Activated CD4-positive, alpha-beta memory T cell treated with anti-CD3 and anti-CD28 coated beads, Interleukin-2, amount 10 ng/mL, durations not matched to agents 7 days and 5 days (primary cell): ENCODE measurements around the gene RNASE9. TPM values are rescaled to one million over a fixed set of nuclear protein-coding genes. Genes with fewer than 3 reads are reported as not detected.
"Not testable (repeated sequence)": the region's sequence is repeated elsewhere in the genome, so short reads cannot be mapped to it uniquely, and the experiment has no call there.

Source experiments
- CTCF ChIA-PET: fragments of 350-600 bp; sonication (Branson Sonifier 250); formaldehyde crosslinking; loops from one replicate; lab custom pipeline; 2021; ENCODE audit warnings: antibody characterized with exemption, inconsistent platforms; lab: Charles Lee
- POLR2A ChIA-PET: fragments of 350-600 bp; sonication (Branson Sonifier 250); formaldehyde crosslinking; loops from one replicate; lab custom pipeline; 2021; ENCODE audit warnings: antibody characterized with exemption; lab: Charles Lee
- DNase-seq: peaks from one replicate; pipeline ENCODE4 v3.0.0-alpha.2; 2020
- H3K27ac Mint-ChIP-seq: one replicate; pipeline ENCODE4 v1.8.0; 2021; ENCODE audit warnings: mild to moderate bottlenecking, mixed read lengths
- H3K27me3 Mint-ChIP-seq: one replicate; pipeline ENCODE4 v1.8.0; 2021; ENCODE audit warnings: mixed read lengths
- H3K36me3 Mint-ChIP-seq: one replicate; pipeline ENCODE4 v1.8.0; 2021; ENCODE audit warnings: low read depth, mixed read lengths
- H3K4me1 Mint-ChIP-seq: one replicate; pipeline ENCODE4 v1.8.0; 2021; ENCODE audit warnings: mixed read lengths
- H3K4me3 Mint-ChIP-seq: one replicate; pipeline ENCODE4 v1.8.0; 2021; ENCODE audit warnings: mild to moderate bottlenecking, mixed read lengths
- H3K9me3 Mint-ChIP-seq: one replicate; pipeline ENCODE4 v1.8.0; 2021; ENCODE audit warnings: mixed read lengths
- total RNA-seq, 2 experiments: library from RNA; stranded (reverse); gene quantifications; one replicate each; pipeline ENCODE4 v1.2.3, GENCODE V29; 2021

RNASE9 gene
- total RNA-seq, 2 experiments from 2014 or later: not detected

GRCh38 chr14:20539906-20540305 is 20.9 kb downstream of the RNASE9 start:
- CTCF ChIA-PET: interaction anchor here (1.1 to 1.5 kb wide), 2 partner anchors 9 to 125 kb away, joined by 3 to 6 read pairs; no protein-coding TSS in a partner anchor
- no peak overlapping the region for H3K27ac Mint-ChIP-seq

GRCh38 chr14:20530771-20531571 is 29.9 kb downstream of the RNASE9 start:
- ChIA-PET POLR2A (interaction anchor here (0.9 to 1.3 kb wide), 2 partner anchors 61 kb away, joined by 3 to 6 read pairs; no protein-coding TSS in a partner anchor), CTCF (interaction anchor here (0.7 to 2.1 kb wide), 11 partner anchors 9 to 117 kb away, joined by 3 to 6 read pairs (median 3); partner anchors contain the start of gene PIP4P1)
- H3K9me3 Mint-ChIP-seq: no peaks in the 10 kb centered on the region
- DNase-seq: peak; percentile 77
- no peaks in the 10 kb centered on the region for H3K36me3 Mint-ChIP-seq
- no peak overlapping the region for H3K27ac Mint-ChIP-seq
- peaks cover 37% of the 10 kb centered on the region for H3K27me3 Mint-ChIP-seq
- H3K4me1 Mint-ChIP-seq: peaks cover 8% of the 10 kb centered on the region
- H3K4me3 Mint-ChIP-seq: no peak overlapping the region

More at GRCh38 chr14:20539906-20540305, 20.9 kb downstream of the RNASE9 start:
- POLR2A ChIA-PET: no interaction called here
- H3K9me3 Mint-ChIP-seq: no peaks in the 10 kb centered on the region
- H3K36me3 Mint-ChIP-seq: no peaks in the 10 kb centered on the region
- no peaks in the 10 kb centered on the region for H3K4me1 Mint-ChIP-seq
- DNase-seq: no peak
- peaks cover 22% of the 10 kb centered on the region for H3K27me3 Mint-ChIP-seq
- no peak overlapping the region for H3K4me3 Mint-ChIP-seq

- H3K4me3 Mint-ChIP-seq: no peak overlapping the region
- no peaks in the 10 kb centered on the region for H3K9me3 Mint-ChIP-seq
- POLR2A ChIA-PET: interaction anchor here (1.3 kb wide), 1 partner anchor 60 kb away, joined by 6 read pairs; no protein-coding TSS in a partner anchor
- DNase-seq: no peak
- H3K27me3 Mint-ChIP-seq: peaks cover 31% of the 10 kb centered on the region
- peaks cover 8% of the 10 kb centered on the region for H3K4me1 Mint-ChIP-seq
- H3K27ac Mint-ChIP-seq: no peak overlapping the region
- no peaks in the 10 kb centered on the region for H3K36me3 Mint-ChIP-seq
- CTCF ChIA-PET: interaction anchor here (0.8 to 2.1 kb wide), 7 partner anchors 10 to 116 kb away, joined by 3 to 6 read pairs (median 3); partner anchors contain the start of gene PIP4P1
These were observed 31.0 kb downstream of the RNASE9 start for GRCh38 chr14:20529806-20530205.

- Mint-ChIP-seq H3K9me3 (no peaks in the 10 kb centered on the region), H3K27ac (no peak overlapping the region), H3K36me3 (no peaks in the 10 kb centered on the region), H3K4me1 (no peaks in the 10 kb centered on the region), H3K4me3 (no peak overlapping the region), H3K27me3 (peaks cover 17% of the 10 kb centered on the region)
- DNase-seq: no peak
- POLR2A ChIA-PET: no interaction called here
- CTCF ChIA-PET: no interaction called here
These were observed 36.8 kb downstream of the RNASE9 start for GRCh38 chr14:20524027-20524426.

- ChIA-PET POLR2A (no interaction called here), CTCF (no interaction called here)
- H3K27ac Mint-ChIP-seq: no peak overlapping the region
- H3K36me3 Mint-ChIP-seq: no peaks in the 10 kb centered on the region
- no peak for DNase-seq
- H3K27me3 Mint-ChIP-seq: peaks cover 9% of the 10 kb centered on the region
- H3K9me3 Mint-ChIP-seq: no peaks in the 10 kb centered on the region
- no peak overlapping the region for H3K4me3 Mint-ChIP-seq
- no peaks in the 10 kb centered on the region for H3K4me1 Mint-ChIP-seq
These were observed 38.5 kb downstream of the RNASE9 start for GRCh38 chr14:20522332-20522731.

GRCh38 chr14:20516921-20517320 is 43.9 kb downstream of the RNASE9 start:
- no peak overlapping the region for H3K4me3 Mint-ChIP-seq
- DNase-seq: no peak
- no peaks in the 10 kb centered on the region for H3K9me3 Mint-ChIP-seq
- peaks cover 8% of the 10 kb centered on the region for H3K27me3 Mint-ChIP-seq
- H3K4me1 Mint-ChIP-seq: no peaks in the 10 kb centered on the region
- ChIA-PET CTCF (no interaction called here), POLR2A (no interaction called here)
- H3K36me3 Mint-ChIP-seq: no peaks in the 10 kb centered on the region
- H3K27ac Mint-ChIP-seq: no peak overlapping the region

- Mint-ChIP-seq H3K27me3 (peaks cover 10% of the 10 kb centered on the region), H3K4me1 (no peaks in the 10 kb centered on the region), H3K36me3 (no peaks in the 10 kb centered on the region), H3K9me3 (no peaks in the 10 kb centered on the region), H3K4me3 (no peak overlapping the region), H3K27ac (no peak overlapping the region)
- ChIA-PET CTCF (no interaction called here), POLR2A (no interaction called here)
- DNase-seq: no peak
These were observed 45.0 kb downstream of the RNASE9 start for GRCh38 chr14:20515846-20516245.

- no peaks in the 10 kb centered on the region for H3K36me3 Mint-ChIP-seq
- H3K9me3 Mint-ChIP-seq: no peaks in the 10 kb centered on the region
- ChIA-PET POLR2A (no interaction called here), CTCF (no interaction called here)
- no peaks in the 10 kb centered on the region for H3K4me1 Mint-ChIP-seq
- no peak overlapping the region for H3K27ac Mint-ChIP-seq
- DNase-seq: no peak
- H3K27me3 Mint-ChIP-seq: peaks cover 12% of the 10 kb centered on the region
- no peak overlapping the region for H3K4me3 Mint-ChIP-seq
These were observed 48.5 kb downstream of the RNASE9 start for GRCh38 chr14:20512177-20512905.

- Mint-ChIP-seq H3K27ac (no peak overlapping the region), H3K36me3 (no peaks in the 10 kb centered on the region), H3K4me3 (no peak overlapping the region), H3K4me1 (peaks cover 5% of the 10 kb centered on the region), H3K27me3 (peaks cover 22% of the 10 kb centered on the region), H3K9me3 (no peaks in the 10 kb centered on the region)
- ChIA-PET CTCF (no interaction called here), POLR2A (no interaction called here)
- no peak for DNase-seq
These were observed 52.5 kb downstream of the RNASE9 start for GRCh38 chr14:20508367-20508766.

GRCh38 chr14:20507537-20507936 is 53.3 kb downstream of the RNASE9 start:
- H3K4me3 Mint-ChIP-seq, H3K36me3 Mint-ChIP-seq, POLR2A ChIA-PET, H3K27ac Mint-ChIP-seq, CTCF ChIA-PET, H3K9me3 Mint-ChIP-seq, DNase-seq, H3K4me1 Mint-ChIP-seq: not testable (repeated sequence)
- peaks cover 23% of the 10 kb centered on the region for H3K27me3 Mint-ChIP-seq

GRCh38 chr14:20506752-20507151 is 54.1 kb downstream of the RNASE9 start:
- DNase-seq, H3K4me1 Mint-ChIP-seq, H3K27ac Mint-ChIP-seq, H3K4me3 Mint-ChIP-seq, H3K36me3 Mint-ChIP-seq, CTCF ChIA-PET, POLR2A ChIA-PET, H3K9me3 Mint-ChIP-seq: not testable (repeated sequence)
- peaks cover 21% of the 10 kb centered on the region for H3K27me3 Mint-ChIP-seq

GRCh38 chr14:20506276-20506675 is 54.6 kb downstream of the RNASE9 start:
- CTCF ChIA-PET, H3K36me3 Mint-ChIP-seq, H3K9me3 Mint-ChIP-seq, H3K4me3 Mint-ChIP-seq, POLR2A ChIA-PET, H3K4me1 Mint-ChIP-seq, H3K27ac Mint-ChIP-seq, DNase-seq: not testable (repeated sequence)
- peaks cover 19% of the 10 kb centered on the region for H3K27me3 Mint-ChIP-seq
